Breast epithelium (tissue), 4 donors: ENCODE measurements around the gene ECD. TPM values are rescaled to one million over a fixed set of nuclear protein-coding genes. Genes with fewer than 3 reads are reported as not detected.

ENCODE experiments used
- DNase-seq, 2 donors: peaks; one replicate each; pipeline ENCODE4 v3.0.0-alpha.2; 2019; ENCODE audit warnings: low spot score in 2 of 2
- H3K27ac ChIP-seq, 2 donors: fragments of 200-600 bp; sonication (generic) in 1 of 2; one replicate each; pipeline ENCODE4 v1.5.1; 2016 to 2019; ENCODE audit warnings: mild to moderate bottlenecking in 1 of 2
- H3K27me3 ChIP-seq, 2 donors: fragments of 200-600 bp; sonication (generic) in 1 of 2; one replicate each; pipeline versions ENCODE4 v1.5.1 to v1.6.0; 2017 to 2019; ENCODE audit warnings: control low read depth in 1 of 2, mild to moderate bottlenecking in 1 of 2
- H3K36me3 ChIP-seq: fragments of 200-600 bp; one replicate; pipeline ENCODE4 v1.5.1; 2019
- H3K4me1 ChIP-seq, 2 donors: fragments of 200-600 bp; sonication (generic); one replicate each; pipeline ENCODE4 v1.5.1; 2016 to 2019; ENCODE audit warnings: control low read depth in 1 of 2
- H3K4me3 ChIP-seq, 3 donors: fragments of 200-600 bp; sonication (generic); 1 replicate in 2 of 3; 2 replicates in 1 of 3; pipeline ENCODE4 v1.5.1; 2016 to 2019; ENCODE audit warnings: mild to moderate bottlenecking in 3 of 3, moderate library complexity in 2 of 3
- H3K9me3 ChIP-seq, 2 donors: fragments of 200-600 bp; sonication (generic) in 1 of 2; one replicate each; pipeline ENCODE4 v1.5.1; 2016 to 2019; ENCODE audit warnings: control low read depth in 1 of 2
- CTCF ChIP-seq, 3 donors: fragments of 450-650 bp; IDR thresholded peaks; one replicate each; pipeline ENCODE4 v1.5.1; 2016 to 2017; ENCODE audit warnings: antibody characterized with exemption in 3 of 3, mild to moderate bottlenecking in 3 of 3, moderate library complexity in 3 of 3
- POLR2A ChIP-seq: fragments of 450-650 bp; IDR thresholded peaks from one replicate; pipeline ENCODE4 v1.6.1; 2016; ENCODE audit warnings: antibody characterized with exemption, mild to moderate bottlenecking, moderate library complexity
- POLR2AphosphoS5 ChIP-seq, 3 donors: sonication (generic); formaldehyde crosslinking; IDR thresholded peaks; one replicate each; pipeline ENCODE4 v1.6.1; 2017; ENCODE audit warnings: antibody characterized with exemption in 3 of 3
- intact Hi-C: fragments of 100-400 bp; cut with DNase I; formaldehyde crosslinking; loops from one replicate; pipeline ENCODE4 v1.15.1; 2023; ENCODE audit warnings: low total_unique reads
- total RNA-seq, 3 donors: library from RNA; depleted of rRNA; stranded (reverse); fragments of >200 nt; gene quantifications; one replicate each; pipeline ENCODE4 v1.1.0, GENCODE V29; 2016

Gene ECD
- total RNA-seq, 3 donors from 2014 or later: 34.9 to 49.2 (median 39.3) TPM

- no peak for TF ChIP-seq CTCF (IDR thresholded peaks at IDR 0.05)
- no peak for TF ChIP-seq POLR2A
- no peak for TF ChIP-seq POLR2AphosphoS5 (IDR thresholded peaks at IDR 0.05)
- intact Hi-C loops: no loop called here
- no peak for DNase-seq
- H3K27ac ChIP-seq: no peak overlapping the region
- H3K27me3 ChIP-seq: no peaks in the 10 kb centered on the region
- H3K36me3 ChIP-seq: no peaks in the 10 kb centered on the region
- H3K4me1 ChIP-seq: peaks cover 0 to 9% of the 10 kb centered on the region in 2 donors
- no peaks in the 10 kb centered on the region for H3K9me3 ChIP-seq
- no peak overlapping the region for H3K4me3 ChIP-seq
Observed at GRCh38 chr10:73163096-73163495, 4.7 kb downstream of the ECD start.

GRCh38 chr10:73161662-73162061 lies 6.1 kb downstream of the ECD start:
- no peak for DNase-seq
- Histone ChIP-seq H3K4me1 (peaks cover 0 to 4% of the 10 kb centered on the region in 2 donors), H3K4me3 (no peak overlapping the region), H3K27ac (no peak overlapping the region), H3K27me3 (no peaks in the 10 kb centered on the region), H3K36me3 (no peaks in the 10 kb centered on the region), H3K9me3 (no peaks in the 10 kb centered on the region)
- no peak for TF ChIP-seq POLR2A
- intact Hi-C loops: no loop called here

GRCh38 chr10:73161079-73161478 lies 6.7 kb downstream of the ECD start:
- H3K9me3 ChIP-seq: no peaks in the 10 kb centered on the region
- no peak for DNase-seq
- TF ChIP-seq POLR2AphosphoS5 (IDR thresholded peaks at IDR 0.05) (no peak), POLR2A (no peak), CTCF (IDR thresholded peaks at IDR 0.05) (no peak)
- H3K27me3 ChIP-seq: no peaks in the 10 kb centered on the region
- H3K4me1 ChIP-seq: no peaks in the 10 kb centered on the region
- H3K36me3 ChIP-seq: peaks cover 4% of the 10 kb centered on the region
- H3K4me3 ChIP-seq: no peak overlapping the region
- H3K27ac ChIP-seq: no peak overlapping the region
- intact Hi-C loops: no loop called here

- no peaks in the 10 kb centered on the region for H3K9me3 ChIP-seq
- peaks cover 7% of the 10 kb centered on the region for H3K36me3 ChIP-seq
- intact Hi-C loops: no loop called here
- peak; percentile 40 to 68 (median 61) for TF ChIP-seq CTCF (IDR thresholded peaks at IDR 0.05)
- no peak for TF ChIP-seq POLR2A
- no peak for TF ChIP-seq POLR2AphosphoS5 (IDR thresholded peaks at IDR 0.05)
- no peak overlapping the region for H3K27ac ChIP-seq
- no peaks in the 10 kb centered on the region for H3K4me1 ChIP-seq
- H3K27me3 ChIP-seq: no peaks in the 10 kb centered on the region
- H3K4me3 ChIP-seq: no peak overlapping the region
- peak in 1 of 2 donors; percentile 58 for DNase-seq
Observed at GRCh38 chr10:73159038-73159648, 8.7 kb downstream of the ECD start.

- Histone ChIP-seq H3K9me3 (no peaks in the 10 kb centered on the region), H3K4me1 (no peaks in the 10 kb centered on the region), H3K27ac (no peak overlapping the region), H3K36me3 (peaks cover 7% of the 10 kb centered on the region), H3K27me3 (no peaks in the 10 kb centered on the region), H3K4me3 (no peak overlapping the region)
- no peak for TF ChIP-seq POLR2A
- TF ChIP-seq POLR2AphosphoS5 (IDR thresholded peaks at IDR 0.05): no peak
- no peak for TF ChIP-seq CTCF (IDR thresholded peaks at IDR 0.05)
- intact Hi-C loops: no loop called here
- no peak for DNase-seq
Observed at GRCh38 chr10:73156054-73156453, 11.8 kb downstream of the ECD start.
